HEK293T (cell line): Measurements from ENCODE around the gene DRD2.

Source experiments
- ARNT ChIP-seq: fragments of 450-650 bp; IDR thresholded peaks from 2 replicates; pipeline ENCODE4 v1.6.1; 2017; ENCODE audit warnings: mild to moderate bottlenecking
- BHLHE40 ChIP-seq: fragments of 450-650 bp; IDR thresholded peaks from 2 replicates; pipeline ENCODE4 v1.6.1; 2016; ENCODE audit warnings: mild to moderate bottlenecking, moderate library complexity, borderline replicate concordance
- ELF4 ChIP-seq: fragments of 450-650 bp; IDR thresholded peaks from 2 replicates; pipeline ENCODE4 v1.6.1; 2017; ENCODE audit warnings: antibody characterized with exemption
- FOXA1 ChIP-seq: fragments of 450-650 bp; IDR thresholded peaks from 2 replicates; pipeline ENCODE4 v1.6.1; 2016; ENCODE audit warnings: mild to moderate bottlenecking
- FOXK2 ChIP-seq: fragments of 450-650 bp; IDR thresholded peaks from 2 replicates; pipeline ENCODE4 v1.6.1; 2016; ENCODE audit warnings: mild to moderate bottlenecking
- FOXM1 ChIP-seq: fragments of 450-650 bp; IDR thresholded peaks from 2 replicates; pipeline ENCODE4 v1.6.1; 2017; ENCODE audit warnings: mild to moderate bottlenecking, borderline replicate concordance
- HDGF ChIP-seq: fragments of 450-650 bp; IDR thresholded peaks from 2 replicates; pipeline ENCODE4 v1.6.1; 2017; ENCODE audit warnings: antibody characterized with exemption, borderline replicate concordance
- LEF1 ChIP-seq: fragments of 450-650 bp; IDR thresholded peaks from 2 replicates; pipeline ENCODE4 v1.6.1; 2017; ENCODE audit warnings: mild to moderate bottlenecking, borderline replicate concordance
- PKNOX1 ChIP-seq: fragments of 450-650 bp; IDR thresholded peaks from 2 replicates; pipeline ENCODE4 v1.6.1; 2016
- SP1 ChIP-seq: fragments of 450-650 bp; IDR thresholded peaks from 2 replicates; pipeline ENCODE4 v1.6.1; 2017
- SUZ12 ChIP-seq: fragments of 450-650 bp; IDR thresholded peaks from 2 replicates; pipeline ENCODE4 v1.6.1; 2016; ENCODE audit warnings: mild to moderate bottlenecking
- TARDBP ChIP-seq: fragments of 450-650 bp; IDR thresholded peaks from 2 replicates; pipeline ENCODE4 v1.6.1; 2016
- ZNF384 ChIP-seq: fragments of 450-650 bp; IDR thresholded peaks from 2 replicates; pipeline ENCODE4 v1.6.1; 2016

GRCh38 chr11:113519989-113520613, 44.9 kb upstream of the DRD2 start:
- TF ChIP-seq ELF4, result no peak
- peak; percentile 66 for TF ChIP-seq PKNOX1
- TF ChIP-seq FOXM1, result no peak
- TF ChIP-seq LEF1, result no peak
- no peak for TF ChIP-seq SP1
- no peak for TF ChIP-seq ARNT
- TF ChIP-seq TARDBP, result no peak
- TF ChIP-seq ZNF384, result no peak
- TF ChIP-seq SUZ12, result no peak
- TF ChIP-seq HDGF, result no peak
- no peak for TF ChIP-seq FOXA1
- TF ChIP-seq BHLHE40, result no peak
- TF ChIP-seq FOXK2, result no peak
